HG03064 (cell line): Measurements from ENCODE around the gene CCND1.

Experiments used
- ATAC-seq: cut with Tn5 transposase; IDR thresholded peaks from one replicate; pipeline ENCODE4 v1.9.1; 2021; ENCODE audit warnings: low read depth; ENCODE audit not compliant: unreplicated experiment

CCND1 gene

GRCh38 chr11:69640995-69641581 is at the start of gene CCND1:
Gene CCND1 (plus strand): TSS chr11:69641156. CDS start chr11:69641314, 158 bp downstream.
- no peak for ATAC-seq

GRCh38 chr11:69592986-69593650 is 47.8 kb upstream of the CCND1 start:
- ATAC-seq, result no peak

- no peak for ATAC-seq
Measured at GRCh38 chr11:69593851-69594250, 47.1 kb upstream of the CCND1 start.

DNA sequence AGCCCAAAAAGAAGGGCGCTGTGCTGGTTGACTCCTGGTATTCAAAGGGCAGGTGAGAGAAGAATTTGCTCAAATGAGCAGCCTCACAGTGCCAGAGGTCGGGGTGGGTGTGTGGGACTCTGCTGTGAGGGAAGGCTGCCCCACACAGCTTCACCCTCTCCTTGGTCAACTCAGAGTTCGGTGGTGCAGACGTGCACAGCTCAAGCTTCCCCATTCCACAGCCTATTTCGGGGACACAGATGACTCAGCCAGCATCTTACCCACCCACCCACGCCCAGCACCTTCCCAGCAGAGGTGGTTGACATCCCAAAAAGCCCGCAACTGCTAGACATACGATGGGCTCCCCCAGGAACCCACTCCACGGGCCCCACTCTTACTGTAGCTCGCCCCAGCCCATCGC is 46.5 kb upstream of the CCND1 start:
- ATAC-seq, result no peak

DNA sequence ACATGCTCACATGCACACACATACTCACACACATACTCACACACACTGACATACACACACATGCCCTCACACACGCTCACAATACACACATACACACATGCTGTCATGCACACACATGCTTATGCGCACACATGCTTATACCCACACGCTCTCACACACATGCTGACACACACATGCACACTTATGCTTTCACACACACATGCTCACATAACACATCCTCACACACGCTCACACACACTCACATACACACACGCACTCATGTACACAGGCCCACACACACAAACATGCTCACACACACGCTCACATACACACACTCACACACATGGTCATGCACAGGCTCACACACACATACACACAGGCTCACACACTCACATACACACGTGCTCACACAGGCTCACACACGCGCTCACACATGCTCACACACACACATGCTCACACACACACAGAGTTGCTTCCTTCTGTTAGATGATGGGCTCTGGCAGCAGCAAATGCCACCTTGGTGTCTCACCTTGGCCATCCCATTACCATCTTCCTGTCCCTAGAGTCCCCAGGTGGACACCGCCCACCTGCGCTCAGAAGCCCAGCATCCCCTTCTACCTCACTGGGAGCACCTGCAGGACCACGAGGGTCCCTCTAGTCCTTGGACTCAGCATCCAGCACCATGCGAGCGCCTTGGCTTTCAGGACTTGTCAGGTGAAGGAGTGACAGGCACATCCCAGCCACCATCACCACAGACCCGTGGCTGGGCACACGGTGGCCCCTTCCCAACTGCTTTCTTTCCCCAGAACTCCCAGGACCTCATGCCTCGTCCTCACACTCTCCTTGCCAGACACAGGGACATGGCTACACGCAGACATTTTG is 44.9 kb upstream of the CCND1 start:
- no peak for ATAC-seq

GRCh38 chr11:69598147-69598546 is 42.8 kb upstream of the CCND1 start:
- ATAC-seq, result no peak

- ATAC-seq, result no peak
Measured at GRCh38 chr11:69599502-69599901, 41.5 kb upstream of the CCND1 start.

- ATAC-seq, result no peak
Measured at GRCh38 chr11:69600001-69600400, 41.0 kb upstream of the CCND1 start.

DNA sequence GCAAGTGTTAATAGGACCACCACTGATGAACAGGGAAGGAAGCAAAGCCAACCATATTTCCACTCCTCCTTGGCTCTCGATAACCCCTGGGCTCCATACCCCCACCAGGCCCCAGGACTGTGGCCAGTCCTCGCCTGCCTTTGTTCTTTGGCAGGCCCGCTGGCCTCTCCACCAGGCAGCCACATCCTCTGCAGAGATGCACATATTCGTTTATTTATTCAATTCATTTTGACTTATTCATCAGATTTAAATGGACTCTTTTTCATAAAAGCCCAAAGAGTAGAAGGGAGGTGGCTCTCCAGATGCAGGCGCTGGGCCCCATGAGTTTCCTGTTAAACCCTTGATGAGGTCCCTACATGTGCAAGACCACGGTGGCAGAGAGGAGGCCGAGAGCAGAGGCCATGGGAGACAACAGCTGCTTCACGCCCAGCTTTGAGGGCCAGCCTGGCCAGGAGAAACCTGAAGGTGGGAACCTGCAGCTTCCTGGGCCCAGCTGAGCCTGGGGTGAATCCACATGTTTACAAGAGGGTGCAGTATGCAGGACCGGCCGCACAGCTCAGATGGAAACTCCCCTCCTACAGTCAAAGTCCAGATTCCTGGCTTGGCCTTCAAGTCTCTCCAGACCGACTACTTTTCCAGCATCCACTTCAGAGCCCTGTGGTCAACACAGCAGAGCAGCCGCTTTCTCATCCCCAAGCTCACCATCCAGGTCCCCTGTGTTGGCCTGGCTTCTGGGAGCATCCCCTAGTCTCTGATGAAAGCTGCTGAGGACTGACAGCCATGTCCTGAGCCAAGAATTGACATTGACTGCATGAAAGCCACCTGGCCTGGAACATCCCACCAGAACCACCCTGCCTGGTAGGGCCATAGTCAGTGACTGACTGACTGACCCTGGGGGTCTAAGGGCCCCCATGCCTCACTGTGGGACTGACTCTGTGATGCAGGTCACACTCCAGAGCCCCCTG is 39.7 kb upstream of the CCND1 start:
- ATAC-seq, result no peak

DNA sequence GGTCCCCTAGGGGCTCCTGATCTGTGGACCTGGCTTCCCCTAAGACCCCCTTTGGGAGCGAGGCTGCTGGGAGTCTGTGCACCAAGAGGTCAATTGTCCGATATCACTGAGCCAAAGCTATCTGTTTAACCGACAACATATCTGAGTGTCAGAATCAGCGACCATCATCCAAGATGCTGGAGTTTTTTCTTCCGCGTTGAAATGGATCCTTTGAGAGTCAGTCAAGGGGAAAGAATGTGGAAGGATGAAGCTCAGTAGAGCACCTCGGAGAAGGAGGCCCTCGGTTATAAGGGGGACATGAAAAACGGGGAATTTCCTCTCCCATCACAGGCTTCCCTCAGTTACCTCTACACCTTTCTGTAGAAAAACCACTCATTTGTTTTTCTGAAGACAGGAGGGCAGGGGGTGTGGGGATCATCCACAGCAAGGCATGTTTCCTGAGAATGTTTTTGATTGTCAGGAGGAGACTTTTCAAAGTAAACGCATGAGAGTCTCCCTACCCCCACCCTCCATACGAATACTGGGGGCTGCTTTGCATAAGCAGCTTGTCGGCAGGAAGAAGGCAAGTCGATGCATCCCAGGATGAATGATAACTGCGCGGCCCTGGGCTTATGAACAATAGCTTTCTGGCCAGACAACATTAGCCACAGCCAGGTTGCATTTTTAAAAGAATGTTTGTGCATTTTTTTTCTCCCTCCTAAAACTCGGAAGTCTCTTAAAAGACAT is 37.7 kb upstream of the CCND1 start:
- ATAC-seq, result no peak

DNA sequence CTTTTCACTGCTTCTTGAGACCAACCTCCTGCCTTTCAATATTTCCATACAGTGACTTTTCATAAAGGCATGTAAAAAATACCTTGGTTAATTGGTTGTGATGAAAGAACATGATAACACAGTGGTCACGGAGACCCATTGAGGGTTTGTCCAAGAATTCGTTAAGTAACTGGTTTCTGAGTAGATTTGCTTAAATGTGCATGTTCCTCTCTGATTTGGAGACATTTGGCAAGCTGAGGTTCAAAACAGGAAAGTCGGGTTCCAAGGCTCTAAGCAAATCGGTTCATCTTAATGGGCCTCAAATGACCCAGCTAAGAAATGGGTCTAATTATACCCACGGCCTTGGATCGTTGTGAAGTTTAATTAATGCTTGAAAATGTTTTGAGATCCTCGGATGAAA is 36.9 kb upstream of the CCND1 start:
- ATAC-seq, result no peak

GRCh38 chr11:69605737-69606526 is 35.0 kb upstream of the CCND1 start:
- no peak for ATAC-seq

DNA sequence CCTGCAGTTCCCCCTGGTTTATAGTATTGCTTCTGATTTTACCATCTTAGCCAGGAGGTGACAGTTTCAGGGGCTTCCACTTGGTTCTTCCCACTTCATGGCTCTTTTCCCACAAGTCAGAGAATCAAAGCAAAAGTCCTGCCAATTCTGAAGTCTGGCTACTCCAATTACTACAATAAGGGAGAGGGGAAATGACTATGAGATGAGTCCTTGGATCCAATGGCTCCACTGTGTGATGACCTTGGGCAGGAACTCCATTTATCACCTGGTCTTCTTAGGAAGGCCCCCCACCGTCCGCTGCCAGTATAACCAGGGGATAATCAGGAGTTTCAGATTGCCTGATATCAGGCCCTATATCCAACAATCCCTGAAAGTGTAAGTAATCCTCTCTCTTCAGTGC is 31.6 kb upstream of the CCND1 start:
- ATAC-seq, result no peak

GRCh38 chr11:69611548-69612526 is 29.1 kb upstream of the CCND1 start:
- no peak for ATAC-seq

- ATAC-seq, result no peak
Measured at GRCh38 chr11:69613594-69613993, 27.4 kb upstream of the CCND1 start.

GRCh38 chr11:69614085-69614484 is 26.9 kb upstream of the CCND1 start:
- no peak for ATAC-seq

GRCh38 chr11:69615545-69616278 is 25.2 kb upstream of the CCND1 start:
- no peak for ATAC-seq
